T1000 (cell line): ENCODE results near the gene ACTR3.

ENCODE experiments used
- DNase-seq: peaks from one replicate; lab custom pipeline; 2025; ENCODE audit warnings: mixed read lengths; lab: John Stamatoyannopoulos, UW

Gene ACTR3

DNA sequence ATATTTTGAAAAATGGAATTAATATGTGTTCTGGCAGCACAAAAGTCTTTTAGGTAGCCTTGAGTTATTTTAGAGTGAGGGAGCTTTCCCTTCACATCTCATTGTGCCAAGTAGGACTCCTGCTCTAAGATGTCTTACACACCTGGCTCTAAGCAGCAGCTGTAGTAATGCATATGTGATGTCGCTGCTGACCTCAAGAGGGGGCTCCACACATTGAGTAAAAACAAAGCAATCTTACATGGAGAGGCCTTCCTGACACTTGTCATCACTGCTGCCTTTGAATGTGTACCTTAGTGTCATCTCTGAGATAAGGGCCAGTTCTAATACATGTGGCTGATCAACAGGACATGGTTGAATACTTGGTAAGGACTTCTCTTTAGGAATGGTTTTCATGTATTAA lies 75.8 kb downstream of the ACTR3 start:
- DNase-seq: no peak

DNA sequence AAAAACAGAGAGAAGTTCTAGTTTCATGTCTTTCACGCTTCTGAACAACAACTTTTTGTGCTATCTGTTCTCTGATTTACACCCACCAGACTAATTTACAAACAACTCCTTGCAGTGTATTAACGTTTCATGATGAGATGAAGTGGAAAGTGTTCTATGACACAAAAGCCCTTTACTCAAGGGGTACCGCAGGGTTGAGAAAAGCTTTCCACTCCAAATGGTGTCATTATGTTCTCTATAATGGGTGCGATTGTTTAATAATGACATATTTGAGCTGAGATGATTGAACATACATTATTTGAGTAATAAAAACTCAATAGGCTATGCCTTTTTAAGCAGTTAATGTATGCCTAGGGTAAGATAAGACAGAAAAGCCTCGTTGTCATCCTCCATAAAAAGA lies 76.3 kb downstream of the ACTR3 start:
- no peak for DNase-seq

- DNase-seq: no peak
Measured at GRCh38 chr2:113966832-113967231, 76.9 kb downstream of the ACTR3 start.

GRCh38 chr2:113967272-113967671 lies 77.4 kb downstream of the ACTR3 start:
- no peak for DNase-seq

DNA sequence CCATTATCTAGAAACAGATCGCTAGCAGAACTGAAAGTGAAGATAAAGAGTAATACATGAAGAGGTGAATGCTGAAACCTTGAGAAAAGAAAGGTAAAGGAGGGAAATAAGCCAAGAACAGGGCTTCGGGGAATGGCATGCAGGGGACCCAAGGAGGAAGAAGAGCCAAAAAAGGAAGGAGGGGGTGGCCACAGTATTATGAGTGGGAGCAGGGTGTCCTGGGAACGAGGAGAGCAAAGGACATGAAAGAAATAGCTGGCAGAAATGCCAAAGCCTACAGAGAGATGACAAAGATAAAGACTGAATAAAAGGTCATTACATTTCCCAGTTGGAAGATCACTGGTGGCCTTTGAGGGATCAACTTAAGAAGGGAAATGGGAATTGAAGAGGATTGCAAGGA lies 82.9 kb downstream of the ACTR3 start:
- no peak for DNase-seq

GRCh38 chr2:113973810-113974209 lies 83.9 kb downstream of the ACTR3 start:
- no peak for DNase-seq

GRCh38 chr2:113974727-113975126 lies 84.8 kb downstream of the ACTR3 start:
- no peak for DNase-seq

GRCh38 chr2:113976277-113976928 lies 86.5 kb downstream of the ACTR3 start:
- DNase-seq: no peak

DNA sequence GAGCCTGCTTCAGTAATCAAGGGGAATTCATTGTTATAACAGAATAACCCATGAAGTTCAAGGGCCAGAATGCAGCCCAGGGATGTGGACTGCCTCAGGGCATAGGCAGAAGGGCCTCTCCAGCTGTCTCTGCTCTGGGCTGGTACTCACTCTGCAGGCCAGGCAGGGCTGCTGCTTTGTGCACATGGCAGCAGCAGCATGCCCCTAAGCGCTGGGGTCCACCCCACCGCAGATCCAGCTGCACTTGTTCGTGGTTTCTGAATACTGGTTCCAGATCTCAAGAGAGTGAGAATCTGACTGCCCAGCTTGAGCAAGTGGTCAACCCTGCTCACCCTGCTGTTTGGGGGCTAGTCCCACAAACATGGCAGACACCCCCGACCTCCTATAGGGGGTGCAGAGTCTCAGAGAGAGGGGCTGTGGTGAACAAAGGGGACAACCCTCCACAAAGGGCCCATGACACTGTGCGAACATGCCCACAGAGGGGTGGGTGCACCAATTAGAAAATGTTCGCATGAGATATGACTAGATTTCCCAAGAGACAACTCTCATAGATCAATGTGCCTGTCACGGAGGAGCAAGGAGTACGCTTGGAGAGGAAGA lies 87.3 kb downstream of the ACTR3 start:
- DNase-seq: no peak

DNA sequence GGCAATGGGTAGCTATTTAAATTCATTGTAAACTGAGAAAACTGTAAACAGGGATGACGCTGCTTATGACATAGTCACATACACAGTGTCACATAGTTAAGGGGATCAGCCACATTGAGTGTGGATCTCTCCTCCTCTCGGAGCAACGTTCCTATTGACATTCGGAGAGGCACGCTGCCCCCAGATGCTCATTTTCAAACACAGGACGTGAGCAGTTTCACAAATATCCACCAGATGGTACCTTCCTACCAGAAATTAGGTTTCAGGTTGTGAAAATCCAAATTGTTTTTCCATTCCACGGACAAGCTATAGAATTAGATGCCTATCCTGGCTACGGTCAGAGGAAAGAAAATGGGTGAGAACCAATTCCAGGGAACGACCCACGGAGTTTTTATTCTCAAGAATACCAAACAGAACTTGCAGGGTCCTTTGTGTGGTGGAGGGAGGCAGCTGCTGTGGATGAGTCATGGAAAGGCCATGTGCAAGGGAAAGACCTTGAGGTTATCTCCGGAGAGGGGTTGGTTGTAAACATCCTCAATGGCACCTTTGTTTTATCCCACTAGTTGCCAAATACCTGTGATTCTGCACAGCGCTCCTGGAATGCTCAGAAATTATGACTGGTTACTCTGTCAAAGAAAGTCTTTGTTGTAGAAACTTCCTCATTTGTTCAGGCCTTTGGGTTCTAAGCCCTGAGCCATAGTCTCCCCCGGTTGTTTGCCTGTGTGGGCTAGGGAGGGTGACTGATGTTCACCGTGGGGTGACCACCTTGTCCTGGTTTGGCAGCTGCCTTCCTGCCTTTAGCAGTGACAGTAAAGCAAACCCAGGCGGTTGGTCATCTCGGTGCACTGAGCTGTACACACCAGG lies 88.0 kb downstream of the ACTR3 start:
- no peak for DNase-seq

DNA sequence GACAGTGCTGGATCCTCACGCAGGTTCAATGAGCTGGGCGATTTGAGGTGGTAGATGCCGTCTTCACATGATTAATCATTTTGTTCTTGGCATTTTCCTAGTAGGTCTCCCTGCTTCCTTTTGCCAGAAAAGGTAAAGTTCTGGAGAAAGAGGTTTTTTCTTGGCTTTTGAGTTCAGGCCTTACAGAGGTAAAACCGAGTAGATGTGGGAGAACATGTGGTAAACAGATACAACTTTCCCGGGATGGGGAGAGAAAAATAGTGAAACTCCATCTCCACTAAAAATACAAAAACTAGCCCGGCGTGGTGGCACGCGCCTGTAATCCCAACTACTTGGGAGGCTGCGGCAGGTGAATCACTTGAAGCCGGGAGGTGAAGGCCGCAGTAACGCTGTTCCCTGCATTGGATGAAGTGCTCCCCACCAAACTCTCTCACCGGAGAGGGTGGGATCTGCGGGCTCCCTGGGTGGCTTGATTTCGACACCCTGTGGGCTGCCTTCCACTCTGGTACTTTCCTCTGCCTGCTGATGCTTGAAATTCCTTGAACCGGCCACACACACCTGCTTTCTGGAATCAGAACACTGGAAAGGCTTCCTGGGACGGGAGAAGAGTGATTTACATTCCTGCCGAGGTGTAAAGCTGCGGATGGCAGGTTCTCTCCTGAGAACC lies 88.8 kb downstream of the ACTR3 start:
- DNase-seq: no peak

DNA sequence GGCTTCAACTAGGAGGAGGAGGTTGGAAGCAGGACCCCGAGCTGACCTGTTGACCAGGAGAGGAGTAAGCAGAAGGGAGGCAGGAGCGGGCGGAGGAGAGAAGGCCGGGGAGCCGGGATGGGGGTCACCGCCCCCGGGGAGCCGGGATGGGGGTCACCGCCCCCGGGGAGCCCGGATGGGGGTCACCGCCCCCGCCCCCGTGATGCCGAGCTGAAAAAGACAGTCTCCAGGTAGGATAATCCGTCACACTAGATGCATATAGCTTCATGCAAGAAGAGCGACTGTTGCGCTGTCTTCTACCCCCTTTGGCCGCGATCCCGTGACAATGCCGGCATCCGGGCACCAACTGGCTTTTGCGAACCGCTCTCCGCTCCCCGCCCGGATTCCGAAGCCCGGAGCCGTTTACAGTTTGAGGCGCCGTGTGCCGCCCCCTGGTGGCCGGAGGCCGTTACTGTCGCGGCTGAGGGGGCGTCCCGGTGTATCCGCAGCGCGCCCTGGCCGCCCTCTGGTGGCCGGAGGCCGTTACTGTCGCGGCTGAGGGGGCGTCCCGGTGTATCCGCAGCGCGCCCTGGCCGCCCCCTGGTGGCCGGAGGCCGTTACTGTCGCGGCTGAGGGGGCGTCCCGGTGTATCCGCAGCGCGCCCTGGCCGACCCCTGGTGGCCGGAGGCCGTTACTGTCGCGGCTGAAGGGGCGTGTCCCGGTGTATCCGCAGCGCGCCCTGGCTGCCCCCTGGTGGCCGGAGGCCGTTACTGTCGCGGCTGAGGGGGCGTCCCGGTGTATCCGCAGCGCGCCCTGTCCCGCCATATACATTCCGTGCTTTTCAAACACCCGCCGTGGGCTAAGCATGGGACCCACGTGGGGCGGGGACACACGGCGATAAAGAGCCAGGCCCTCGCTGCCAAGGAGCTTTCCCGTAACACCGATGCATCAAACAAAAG lies 89.6 kb downstream of the ACTR3 start:
- DNase-seq: no peak

- DNase-seq: no peak
Measured at GRCh38 chr2:113980946-113981345, 91.1 kb downstream of the ACTR3 start.

DNA sequence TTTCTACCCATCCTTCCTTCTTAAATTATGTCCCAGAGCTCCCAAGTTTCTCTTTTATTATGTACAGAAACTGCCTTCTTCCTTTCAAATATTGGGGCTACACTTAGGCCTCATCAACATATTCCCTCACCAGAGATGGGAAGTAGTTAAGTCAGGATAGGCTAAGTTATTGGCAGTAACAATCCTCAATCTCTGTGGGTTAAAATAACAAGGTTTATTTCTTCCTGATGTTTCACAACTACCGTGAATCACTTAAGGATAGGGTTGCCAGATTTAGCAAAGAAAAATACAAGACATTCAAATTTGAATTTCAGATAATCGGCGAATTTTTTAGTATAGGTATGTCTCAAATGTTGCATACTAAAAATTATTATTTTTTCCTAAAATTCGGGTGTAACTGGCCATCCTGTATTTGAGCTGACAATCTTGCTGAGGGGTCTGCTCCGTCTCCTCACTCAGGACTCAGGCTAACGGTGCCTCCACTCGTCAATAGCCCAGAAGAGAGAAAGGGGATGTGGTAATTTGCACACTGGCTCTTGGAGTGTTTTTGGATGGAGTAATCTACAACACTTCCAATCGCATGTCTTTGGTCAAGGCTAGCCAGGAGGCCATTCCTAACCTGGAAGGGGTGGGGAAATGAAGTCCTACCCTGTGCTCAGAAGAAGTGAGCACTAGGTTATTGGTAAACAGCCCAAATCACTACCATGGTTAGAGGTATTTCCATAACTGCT lies 91.7 kb downstream of the ACTR3 start:
- no peak for DNase-seq

GRCh38 chr2:113985554-113986397 lies 95.9 kb downstream of the ACTR3 start:
- DNase-seq: no peak

- no peak for DNase-seq
Measured at GRCh38 chr2:113986762-113987290, 96.9 kb downstream of the ACTR3 start.

GRCh38 chr2:113992090-113992489 lies 102.2 kb downstream of the ACTR3 start:
- DNase-seq: no peak

- no peak for DNase-seq
Measured at GRCh38 chr2:113996671-113997594, 107.0 kb downstream of the ACTR3 start.
